NCI-H187 treated with DMSO at 0.1 percent for 48 hours (cell line): Measurements from ENCODE around the gene OSGIN1.

Experiments
- DNase-seq: peaks from one replicate; lab custom pipeline; 2025; lab: John Stamatoyannopoulos, UW

The OSGIN1 gene

DNA sequence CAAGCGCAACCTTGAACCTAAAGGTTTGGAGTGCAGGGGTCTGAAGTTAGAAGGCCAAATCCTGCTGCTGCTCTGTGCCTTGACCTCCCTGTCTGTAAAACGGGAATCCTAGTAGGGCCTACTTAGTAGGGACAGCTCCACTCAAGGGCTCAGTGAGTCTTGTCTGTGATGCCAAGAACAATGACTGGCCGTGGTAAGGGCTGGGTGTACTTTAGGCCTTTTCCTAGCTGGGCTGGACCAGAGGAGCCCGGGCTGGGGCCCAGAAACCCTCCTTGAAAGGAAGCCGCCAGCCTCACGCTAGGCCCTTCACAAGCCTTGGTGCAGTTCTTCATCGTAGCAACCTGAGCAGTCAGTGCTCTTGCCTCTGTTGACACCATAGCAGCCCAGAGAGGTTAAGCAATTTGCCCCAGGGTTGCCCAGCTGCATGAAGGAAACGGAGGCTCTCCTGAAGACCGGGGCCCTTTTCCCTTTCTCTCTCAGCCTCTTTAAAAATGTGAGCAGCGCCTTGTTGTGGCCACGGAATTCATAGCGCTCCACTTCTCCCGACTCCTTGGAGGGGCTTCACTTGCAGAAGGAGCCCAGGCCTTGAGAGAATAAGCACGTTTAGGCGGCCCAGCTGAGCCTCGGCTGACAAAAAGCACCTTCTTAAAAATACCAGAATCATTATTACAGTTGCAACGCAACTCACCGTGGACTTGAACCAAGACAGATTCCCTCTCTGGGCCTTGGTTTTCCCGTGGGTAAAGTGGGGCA lies 19.4 kb downstream of the OSGIN1 start:
- no peak for DNase-seq

DNA sequence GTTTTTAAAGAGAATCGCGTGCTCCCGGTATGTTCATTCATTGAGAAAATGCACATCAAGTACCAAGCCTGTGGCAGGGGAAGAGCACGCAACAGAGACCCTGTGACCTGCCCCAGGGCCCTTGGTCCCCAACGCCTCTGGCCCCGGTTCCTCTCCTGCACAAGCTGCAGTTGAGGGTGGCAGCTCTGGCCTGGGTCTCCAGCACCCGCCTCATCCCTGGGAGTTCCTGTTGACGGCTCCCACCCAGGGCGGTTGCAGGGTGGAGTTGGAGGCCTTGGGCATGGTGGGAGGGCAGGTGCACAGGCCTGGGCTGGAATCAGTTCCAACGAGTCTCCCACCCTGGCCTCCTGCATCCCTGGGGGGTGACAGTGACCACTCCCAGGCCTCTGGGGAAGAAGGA lies 20.0 kb downstream of the OSGIN1 start:
- DNase-seq: no peak

DNA sequence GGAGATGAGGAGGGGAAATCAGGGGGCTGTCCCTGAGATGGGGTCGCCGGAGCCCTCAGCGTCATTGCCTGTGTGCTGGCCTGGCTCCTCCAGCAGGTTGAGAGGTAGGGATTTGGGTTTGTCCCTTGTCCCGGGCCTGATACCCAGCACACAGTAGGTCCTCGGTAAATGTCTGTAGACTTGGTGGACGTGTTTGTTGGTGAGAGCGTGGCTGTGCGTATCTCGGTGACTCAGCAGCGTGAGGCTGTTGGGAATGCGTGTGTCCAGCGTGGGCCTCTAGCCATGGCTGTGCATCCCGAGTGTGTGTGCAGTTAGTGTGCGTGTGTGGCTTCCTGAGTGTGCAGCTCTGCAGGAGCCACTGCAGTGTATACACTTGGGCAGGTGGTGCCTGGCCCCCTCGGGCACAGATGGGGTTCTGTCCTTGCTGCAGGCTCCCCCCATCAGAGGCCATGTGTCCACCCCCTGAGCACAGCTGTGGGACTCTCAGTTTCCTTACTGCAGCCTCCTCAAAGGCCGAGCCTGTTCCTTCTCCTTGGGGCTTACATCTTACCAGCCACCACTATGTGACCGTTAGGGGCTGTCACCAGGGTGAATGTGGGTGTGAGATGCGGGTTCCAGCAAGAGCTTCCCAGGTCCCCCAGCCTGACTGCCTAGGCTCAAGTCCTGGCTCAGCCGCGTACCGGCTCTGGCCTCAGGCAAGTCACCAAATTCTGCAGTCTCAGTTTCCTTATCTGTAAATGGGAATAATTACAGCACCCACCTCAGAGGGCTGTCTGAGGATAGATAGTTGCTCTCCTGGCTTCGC lies 20.7 kb downstream of the OSGIN1 start:
- DNase-seq: no peak

GRCh38 chr16:83974475-83974874 lies 21.4 kb downstream of the OSGIN1 start:
- DNase-seq: no peak

- no peak for DNase-seq
These were observed 22.7 kb downstream of the OSGIN1 start for GRCh38 chr16:83975590-83976260.

GRCh38 chr16:83977056-83977815 lies 24.2 kb downstream of the OSGIN1 start:
- DNase-seq: no peak

DNA sequence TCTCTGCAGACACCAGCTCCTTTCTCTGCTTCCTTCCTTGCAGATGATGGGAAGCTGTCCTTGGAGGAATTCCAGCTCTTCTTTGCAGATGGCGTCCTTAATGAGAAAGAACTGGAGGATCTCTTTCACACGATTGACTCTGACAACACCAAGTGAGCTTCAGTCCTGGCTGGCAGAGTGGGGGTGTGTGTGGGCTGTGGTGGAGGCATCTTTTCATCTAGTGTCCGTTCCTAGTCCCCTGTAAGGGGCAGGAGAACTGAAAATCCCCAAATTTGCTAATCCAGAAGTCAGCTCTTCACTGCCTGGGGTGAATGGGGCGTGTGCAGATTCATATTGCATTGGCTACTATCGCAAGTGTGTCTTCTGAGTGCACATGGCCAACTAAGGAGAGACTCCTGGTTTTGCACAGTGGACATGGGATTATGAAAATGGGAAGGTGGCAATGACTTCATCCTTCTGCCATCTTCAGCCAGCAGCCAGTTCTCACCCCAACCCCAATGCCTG lies 25.4 kb downstream of the OSGIN1 start:
- no peak for DNase-seq

GRCh38 chr16:83979441-83979840 lies 26.4 kb downstream of the OSGIN1 start:
- no peak for DNase-seq

DNA sequence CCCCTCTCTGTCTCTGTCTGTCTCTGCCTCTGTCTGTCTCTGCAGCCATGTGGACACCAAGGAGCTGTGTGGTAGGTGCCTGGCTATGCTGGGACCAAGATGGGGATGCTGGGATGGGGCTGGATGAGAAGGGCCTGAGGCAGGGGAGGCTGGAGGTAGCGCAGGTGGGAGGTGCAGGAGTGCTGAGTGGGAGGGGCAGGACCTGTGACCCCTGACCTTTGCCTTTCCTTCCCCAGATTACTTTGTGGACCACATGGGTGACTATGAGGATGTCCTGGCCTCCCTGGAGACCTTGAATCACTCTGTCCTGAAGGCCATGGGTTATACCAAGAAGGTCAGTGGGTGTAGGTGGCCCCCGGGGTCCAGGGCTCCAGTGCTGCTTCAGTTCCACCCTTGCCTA lies 27.8 kb downstream of the OSGIN1 start:
- no peak for DNase-seq

GRCh38 chr16:83981799-83982198 lies 28.8 kb downstream of the OSGIN1 start:
- no peak for DNase-seq

DNA sequence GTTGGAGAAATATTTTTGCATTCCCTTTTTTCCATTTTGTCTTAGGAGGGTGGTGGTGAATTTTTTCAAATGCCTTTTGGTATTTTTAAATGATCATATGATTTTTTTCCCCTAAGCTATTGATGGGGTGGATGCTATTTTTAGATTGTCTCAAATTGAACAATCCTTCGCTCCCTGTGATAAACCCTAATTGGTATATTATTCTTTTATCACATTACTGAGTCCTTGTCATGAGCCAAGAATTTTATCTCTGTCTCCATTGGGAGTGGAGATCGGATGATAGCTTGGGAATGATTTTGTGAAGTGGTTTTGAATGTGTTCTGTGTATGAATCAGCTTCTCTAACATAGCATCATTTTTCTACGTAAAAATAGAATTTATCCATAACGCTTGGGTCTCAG lies 30.5 kb downstream of the OSGIN1 start:
- no peak for DNase-seq

DNA sequence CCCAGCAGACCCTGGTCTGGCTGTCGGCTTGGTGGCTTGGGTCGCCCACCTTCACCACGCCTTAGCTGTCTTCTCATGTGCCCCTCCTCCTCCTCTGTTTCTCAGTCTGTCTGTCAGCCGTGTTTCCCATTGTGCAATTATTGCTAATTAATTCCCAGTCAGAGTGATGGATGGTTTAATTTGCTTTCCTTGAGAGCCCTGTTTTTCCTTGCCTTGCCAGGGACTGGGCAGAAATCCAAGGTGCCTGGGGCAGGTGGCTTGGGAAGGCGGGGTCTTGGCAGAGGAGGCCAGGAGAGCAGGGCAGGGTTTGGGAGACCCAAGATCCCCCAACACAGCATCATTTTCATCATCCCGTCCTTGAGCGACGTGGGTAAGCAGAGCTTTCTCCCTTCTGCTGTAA lies 36.3 kb downstream of the OSGIN1 start:
- DNase-seq: no peak

DNA sequence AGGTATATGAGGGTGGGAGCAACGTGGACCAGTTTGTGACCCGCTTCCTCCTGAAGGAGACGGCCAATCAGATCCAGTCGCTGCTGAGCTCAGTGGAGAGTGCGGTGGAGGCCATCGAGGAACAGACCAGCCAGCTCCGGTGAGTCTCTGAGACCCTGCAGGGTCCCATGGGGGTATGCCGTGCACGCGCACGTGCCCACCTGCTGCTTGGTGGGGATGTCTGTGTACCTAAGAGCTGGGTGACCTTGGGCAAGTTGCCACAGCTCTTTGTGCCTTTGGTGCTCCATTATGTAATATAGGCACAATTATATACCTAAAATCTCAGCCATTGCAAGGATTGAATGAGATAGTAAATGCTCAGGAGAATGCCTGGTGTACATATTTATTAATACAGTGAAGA lies 37.5 kb downstream of the OSGIN1 start:
- no peak for DNase-seq

- DNase-seq: no peak
These were observed 39.6 kb downstream of the OSGIN1 start for GRCh38 chr16:83992624-83993023.

DNA sequence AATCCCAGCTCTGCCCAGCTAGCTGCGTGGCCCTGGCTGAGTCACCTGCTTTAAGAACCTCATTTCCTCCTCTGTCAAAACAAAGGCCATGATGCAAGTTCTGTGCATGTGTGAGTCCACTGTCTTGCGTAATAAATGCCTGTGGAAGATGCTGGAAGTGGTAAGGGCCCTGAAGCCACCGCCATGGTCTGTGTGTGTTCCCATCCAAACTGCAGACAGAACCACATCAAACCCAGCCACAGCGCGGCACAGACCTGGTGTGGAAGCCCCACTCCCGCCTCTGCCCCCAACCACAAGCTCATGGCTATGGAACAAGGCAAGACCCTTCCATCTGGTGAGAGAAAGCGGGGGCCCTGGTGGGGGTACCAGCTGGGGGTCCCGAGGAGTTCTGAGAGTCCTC lies 41.0 kb downstream of the OSGIN1 start:
- DNase-seq: no peak

GRCh38 chr16:83994703-83995102 lies 41.7 kb downstream of the OSGIN1 start:
- no peak for DNase-seq

GRCh38 chr16:83995754-83996153 lies 42.7 kb downstream of the OSGIN1 start:
- DNase-seq: peak; percentile 31

DNA sequence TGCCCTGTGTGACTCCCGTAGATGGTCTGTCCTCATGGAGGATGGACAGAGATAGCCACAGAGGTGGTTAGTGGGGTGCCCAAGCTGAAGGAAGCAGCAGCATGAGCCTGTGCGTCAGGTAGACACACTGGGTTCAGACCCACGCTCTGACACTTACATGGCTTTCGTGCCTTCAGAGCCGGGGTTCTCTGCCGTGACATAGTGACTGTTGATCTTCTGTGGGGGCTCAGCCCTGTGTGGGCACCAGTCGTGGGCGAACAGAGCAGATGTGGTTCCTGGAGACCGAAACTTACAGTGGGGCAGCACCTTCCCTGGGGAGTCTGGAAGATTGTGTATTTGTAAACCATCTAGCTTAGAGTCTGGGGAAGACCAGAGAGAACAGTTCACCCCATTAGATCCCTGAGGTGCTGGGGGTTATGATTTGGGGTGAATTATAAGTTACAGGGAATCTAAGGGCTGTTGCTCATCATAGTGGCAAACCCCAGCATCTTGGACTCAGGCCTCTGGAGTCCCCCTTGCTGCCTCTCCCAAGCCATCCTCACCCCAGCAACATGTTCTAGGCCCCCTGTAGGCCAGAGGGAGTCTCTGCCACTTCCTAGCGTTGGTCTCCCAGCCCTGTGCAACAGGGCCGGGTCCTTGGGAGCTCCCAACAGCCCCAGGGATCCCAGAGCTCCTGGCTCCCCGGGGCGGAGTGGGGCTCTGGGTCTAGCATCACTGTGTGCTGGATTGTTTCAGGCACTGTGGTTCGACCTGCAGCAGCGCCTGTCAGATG lies 43.6 kb downstream of the OSGIN1 start:
- no peak for DNase-seq

DNA sequence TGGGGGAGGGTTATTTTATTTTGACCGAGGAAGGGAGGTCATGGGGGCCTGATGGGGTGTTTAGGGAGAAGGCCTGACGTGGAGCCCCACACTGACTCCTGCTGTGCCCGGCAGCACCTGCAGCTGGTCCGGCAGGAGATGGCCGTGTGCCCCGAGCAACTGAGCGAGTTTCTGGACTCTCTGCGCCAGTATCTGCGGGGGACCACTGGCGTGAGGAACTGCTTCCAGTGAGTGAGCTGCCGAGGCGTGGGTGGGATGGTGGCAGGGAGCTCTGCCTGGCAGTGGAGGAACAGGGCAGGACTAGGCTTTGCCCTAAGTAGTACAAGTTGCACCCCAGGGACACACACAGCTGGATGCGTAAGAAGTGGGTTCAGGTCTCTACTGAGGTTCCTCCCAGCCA lies 45.1 kb downstream of the OSGIN1 start:
- DNase-seq: no peak

DNA sequence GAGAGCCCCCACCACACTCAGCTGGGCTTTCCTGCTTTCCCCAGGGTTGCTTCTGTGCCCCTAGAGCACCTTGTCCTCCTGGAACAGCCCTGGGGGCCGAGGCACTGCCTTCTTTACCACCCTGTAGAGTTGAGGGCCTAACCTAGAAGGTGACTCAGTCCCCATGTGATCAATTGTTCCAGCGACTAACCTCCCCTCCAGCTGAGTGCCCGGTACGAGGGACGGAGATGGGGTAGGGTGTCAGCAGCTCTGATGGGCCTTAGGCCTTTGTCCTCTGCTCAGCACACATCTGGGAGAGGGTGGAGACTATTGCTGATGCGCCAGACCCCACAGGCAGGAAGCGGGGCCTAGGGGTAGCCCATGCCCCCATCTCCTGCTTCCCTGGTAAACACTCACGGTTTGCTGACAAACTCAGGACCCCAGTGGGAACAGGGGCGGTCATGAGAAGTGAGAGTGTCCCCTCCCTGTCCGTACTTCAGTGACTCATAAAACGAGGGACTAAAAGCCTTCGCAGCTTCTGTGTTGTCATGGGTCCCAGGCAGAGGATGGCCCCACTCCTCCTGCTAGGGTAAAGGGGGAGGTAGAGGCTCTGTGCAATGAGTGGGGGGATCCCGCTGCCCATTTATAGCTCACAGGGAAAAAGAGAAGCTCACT lies 48.1 kb downstream of the OSGIN1 start:
- no peak for DNase-seq

DNA sequence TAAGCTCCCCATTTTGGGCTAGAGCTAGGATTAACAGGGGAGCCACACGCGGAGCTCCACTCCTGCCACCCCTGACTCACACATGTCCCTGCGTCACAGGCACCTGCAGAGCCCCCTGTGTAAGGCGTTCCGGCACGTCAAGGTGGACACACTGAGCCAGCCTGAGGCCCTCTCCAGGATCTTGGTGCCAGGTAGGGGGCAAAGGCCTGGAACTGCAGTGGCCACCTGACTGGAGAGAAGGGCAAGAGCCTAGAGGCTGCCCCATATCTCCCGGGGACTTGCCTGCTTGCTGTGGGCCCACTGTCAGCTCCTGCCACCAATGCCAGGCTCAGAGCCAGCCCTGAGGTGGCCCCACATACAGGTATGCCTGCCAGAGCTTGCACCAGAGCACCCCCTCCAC lies 48.7 kb downstream of the OSGIN1 start:
- no peak for DNase-seq
